Loucy (cell line): ENCODE results near the gene LRRC4C.

Experiments
- EZH2phosphoT487 ChIP-seq: fragments of 200-600 bp; IDR thresholded peaks from 2 replicates; pipeline ENCODE4 v1.6.1; 2018; ENCODE audit warnings: antibody characterized with exemption, mild to moderate bottlenecking, moderate library complexity, borderline replicate concordance
- TF ChIP-seq, protein P1 (sequence below): fragments of 200-600 bp; sonication (generic); conservative IDR thresholded peaks from 2 replicates; pipeline ENCODE4 v1.5.1; 2014; ENCODE audit warnings: mild to moderate bottlenecking, antibody characterized with exemption, low read length

DNA sequence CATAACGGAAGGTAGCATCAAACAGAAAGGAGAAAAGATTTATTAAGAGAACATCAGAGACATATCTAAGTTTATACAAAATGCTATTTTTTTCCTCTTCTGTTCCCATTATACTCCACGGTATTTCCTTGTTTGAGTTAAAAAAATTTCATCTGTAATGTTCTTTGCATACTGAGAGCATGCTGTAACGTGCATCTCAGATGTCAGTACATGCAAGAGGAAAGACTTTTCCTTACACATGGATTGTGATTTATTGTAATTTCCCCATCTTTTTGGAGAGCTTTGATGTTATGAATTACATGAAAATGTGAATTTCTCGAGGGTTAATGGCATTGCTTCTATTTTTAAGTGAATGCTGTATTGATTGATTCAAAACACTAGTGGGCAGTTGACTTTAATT, 1164.0 kb downstream of the LRRC4C start:
- TF ChIP-seq, protein P1, sequence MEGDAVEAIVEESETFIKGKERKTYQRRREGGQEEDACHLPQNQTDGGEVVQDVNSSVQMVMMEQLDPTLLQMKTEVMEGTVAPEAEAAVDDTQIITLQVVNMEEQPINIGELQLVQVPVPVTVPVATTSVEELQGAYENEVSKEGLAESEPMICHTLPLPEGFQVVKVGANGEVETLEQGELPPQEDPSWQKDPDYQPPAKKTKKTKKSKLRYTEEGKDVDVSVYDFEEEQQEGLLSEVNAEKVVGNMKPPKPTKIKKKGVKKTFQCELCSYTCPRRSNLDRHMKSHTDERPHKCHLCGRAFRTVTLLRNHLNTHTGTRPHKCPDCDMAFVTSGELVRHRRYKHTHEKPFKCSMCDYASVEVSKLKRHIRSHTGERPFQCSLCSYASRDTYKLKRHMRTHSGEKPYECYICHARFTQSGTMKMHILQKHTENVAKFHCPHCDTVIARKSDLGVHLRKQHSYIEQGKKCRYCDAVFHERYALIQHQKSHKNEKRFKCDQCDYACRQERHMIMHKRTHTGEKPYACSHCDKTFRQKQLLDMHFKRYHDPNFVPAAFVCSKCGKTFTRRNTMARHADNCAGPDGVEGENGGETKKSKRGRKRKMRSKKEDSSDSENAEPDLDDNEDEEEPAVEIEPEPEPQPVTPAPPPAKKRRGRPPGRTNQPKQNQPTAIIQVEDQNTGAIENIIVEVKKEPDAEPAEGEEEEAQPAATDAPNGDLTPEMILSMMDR: 0 out of 2 replicates have a peak, but pooled peaks have one; percentile 10
- TF ChIP-seq EZH2phosphoT487: no peak
